Vagina (tissue), 2 donors: ENCODE measurements around the gene OARD1. TPM values are rescaled to one million over a fixed set of nuclear protein-coding genes. Genes with fewer than 3 reads are reported as not detected.

Experiments used
- DNase-seq, 2 donors: peaks; one replicate each; pipeline ENCODE4 v3.0.0-alpha.2; 2017; ENCODE audit errors: extremely low spot score in 2 of 2
- H3K27ac ChIP-seq: fragments of 200-600 bp; sonication (generic); one replicate; pipeline ENCODE4 v1.5.1; 2019
- H3K27me3 ChIP-seq: fragments of 200-600 bp; sonication (generic); one replicate; pipeline ENCODE4 v1.5.1; 2019
- H3K36me3 ChIP-seq, 2 donors: fragments of 200-600 bp; sonication (generic); one replicate each; pipeline ENCODE4 v1.5.1; 2017 to 2019
- H3K4me1 ChIP-seq: fragments of 200-600 bp; sonication (generic); one replicate; pipeline ENCODE4 v1.5.1; 2019
- H3K4me3 ChIP-seq, 2 donors: fragments of 200-600 bp; sonication (generic); 1 replicate in 1 of 2; 2 replicates in 1 of 2; pipeline ENCODE4 v1.5.1; 2016 to 2019
- H3K9me3 ChIP-seq: fragments of 200-600 bp; sonication (generic); one replicate; pipeline ENCODE4 v1.5.1; 2019
- POLR2A ChIP-seq, 2 donors: fragments of 450-650 bp; IDR thresholded peaks; one replicate each; pipeline ENCODE4 v1.6.1; 2017; ENCODE audit warnings: antibody characterized with exemption in 2 of 2, mild to moderate bottlenecking in 2 of 2, moderate library complexity in 2 of 2
- POLR2AphosphoS5 ChIP-seq, 2 donors: sonication (generic); formaldehyde crosslinking; IDR thresholded peaks; one replicate each; pipeline ENCODE4 v1.9.0; 2017; ENCODE audit warnings: antibody characterized with exemption in 2 of 2, mild to moderate bottlenecking in 2 of 2, low read depth in 1 of 2; ENCODE audit not compliant: insufficient read depth in 1 of 2
- intact Hi-C: fragments of 100-400 bp; cut with DNase I; formaldehyde crosslinking; loops from one replicate; pipeline ENCODE4 v1.15.1; 2023
- total RNA-seq: library from RNA; depleted of rRNA; stranded (reverse); fragments of >200 nt; gene quantifications from one replicate; pipeline ENCODE4 v1.2.3, GENCODE V29; 2016
- TF ChIP-seq, protein P1 (sequence below), 3 experiments: fragments of 450-650 bp in 2 of 3; fragments of 200-600 bp in 1 of 3; sonication (generic) in 1 of 3; IDR thresholded peaks; one replicate each; pipeline ENCODE4 v1.5.1; 2017 to 2019; ENCODE audit warnings: antibody characterized with exemption in 3 of 3, mild to moderate bottlenecking in 2 of 3, moderate library complexity in 2 of 3

OARD1 gene
- total RNA-seq, 1 donor from 2014 or later: 14.7 TPM

DNA sequence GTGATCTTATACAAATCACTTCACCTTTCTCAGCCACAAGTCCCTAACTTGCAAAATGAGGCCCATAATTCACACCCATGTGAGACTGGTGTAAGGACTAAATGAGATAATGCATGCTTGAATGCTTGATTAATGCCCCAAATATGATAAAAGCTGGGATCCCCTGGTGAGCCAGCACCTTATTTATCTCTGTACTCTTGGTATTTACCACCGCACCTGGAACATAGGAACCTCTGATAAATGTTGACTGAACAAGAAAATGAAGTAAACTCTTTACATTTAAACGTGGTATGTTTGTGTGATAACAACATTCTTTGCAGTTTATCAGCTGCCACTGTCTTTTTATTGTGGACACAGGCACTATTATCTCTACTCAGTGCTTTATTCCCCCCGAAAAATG is 21.6 kb downstream of the OARD1 start:
- no peaks in the 10 kb centered on the region for H3K36me3 ChIP-seq
- no peaks in the 10 kb centered on the region for H3K9me3 ChIP-seq
- no peak for DNase-seq
- no peaks in the 10 kb centered on the region for H3K4me1 ChIP-seq
- H3K27me3 ChIP-seq: no peaks in the 10 kb centered on the region
- TF ChIP-seq POLR2AphosphoS5 (IDR thresholded peaks at IDR 0.05; ENCODE audit: insufficient read depth in 1 of 2, low read depth in 1 of 2): no peak
- TF ChIP-seq POLR2A (IDR thresholded peaks at IDR 0.05): no peak
- TF ChIP-seq, protein P1, sequence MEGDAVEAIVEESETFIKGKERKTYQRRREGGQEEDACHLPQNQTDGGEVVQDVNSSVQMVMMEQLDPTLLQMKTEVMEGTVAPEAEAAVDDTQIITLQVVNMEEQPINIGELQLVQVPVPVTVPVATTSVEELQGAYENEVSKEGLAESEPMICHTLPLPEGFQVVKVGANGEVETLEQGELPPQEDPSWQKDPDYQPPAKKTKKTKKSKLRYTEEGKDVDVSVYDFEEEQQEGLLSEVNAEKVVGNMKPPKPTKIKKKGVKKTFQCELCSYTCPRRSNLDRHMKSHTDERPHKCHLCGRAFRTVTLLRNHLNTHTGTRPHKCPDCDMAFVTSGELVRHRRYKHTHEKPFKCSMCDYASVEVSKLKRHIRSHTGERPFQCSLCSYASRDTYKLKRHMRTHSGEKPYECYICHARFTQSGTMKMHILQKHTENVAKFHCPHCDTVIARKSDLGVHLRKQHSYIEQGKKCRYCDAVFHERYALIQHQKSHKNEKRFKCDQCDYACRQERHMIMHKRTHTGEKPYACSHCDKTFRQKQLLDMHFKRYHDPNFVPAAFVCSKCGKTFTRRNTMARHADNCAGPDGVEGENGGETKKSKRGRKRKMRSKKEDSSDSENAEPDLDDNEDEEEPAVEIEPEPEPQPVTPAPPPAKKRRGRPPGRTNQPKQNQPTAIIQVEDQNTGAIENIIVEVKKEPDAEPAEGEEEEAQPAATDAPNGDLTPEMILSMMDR (IDR thresholded peaks at IDR 0.05): no peak
- H3K4me3 ChIP-seq: no peak overlapping the region
- intact Hi-C loops: no loop called here
- H3K27ac ChIP-seq: no peak overlapping the region

DNA sequence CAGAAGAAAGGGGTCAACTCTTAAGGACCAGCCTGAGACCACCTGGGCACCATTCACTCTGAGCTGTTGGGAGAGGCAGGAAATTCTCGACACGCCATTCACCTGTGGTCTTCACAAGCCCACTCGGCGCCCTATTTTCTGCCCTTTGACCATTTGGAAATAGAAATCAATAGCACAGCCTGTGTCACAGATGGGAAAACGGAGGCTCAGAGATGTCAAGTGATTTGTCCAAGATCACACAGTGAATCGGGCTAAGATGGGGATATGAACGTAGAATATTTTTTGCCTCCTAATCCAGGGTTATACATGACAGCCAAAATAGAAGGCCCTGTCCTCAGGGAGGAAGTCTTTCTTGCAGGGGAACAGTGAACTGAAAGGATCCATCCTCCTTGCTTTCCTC is 22.2 kb downstream of the OARD1 start:
- Histone ChIP-seq H3K36me3 (no peaks in the 10 kb centered on the region), H3K4me1 (no peaks in the 10 kb centered on the region), H3K9me3 (no peaks in the 10 kb centered on the region), H3K27ac (no peak overlapping the region), H3K4me3 (no peak overlapping the region), H3K27me3 (no peaks in the 10 kb centered on the region)
- TF ChIP-seq, protein P1 (IDR thresholded peaks at IDR 0.05): no peak
- TF ChIP-seq POLR2AphosphoS5 (IDR thresholded peaks at IDR 0.05; ENCODE audit: insufficient read depth in 1 of 2, low read depth in 1 of 2) (no peak), POLR2A (IDR thresholded peaks at IDR 0.05) (no peak)
- no peak for DNase-seq
- intact Hi-C loops: no loop called here

DNA sequence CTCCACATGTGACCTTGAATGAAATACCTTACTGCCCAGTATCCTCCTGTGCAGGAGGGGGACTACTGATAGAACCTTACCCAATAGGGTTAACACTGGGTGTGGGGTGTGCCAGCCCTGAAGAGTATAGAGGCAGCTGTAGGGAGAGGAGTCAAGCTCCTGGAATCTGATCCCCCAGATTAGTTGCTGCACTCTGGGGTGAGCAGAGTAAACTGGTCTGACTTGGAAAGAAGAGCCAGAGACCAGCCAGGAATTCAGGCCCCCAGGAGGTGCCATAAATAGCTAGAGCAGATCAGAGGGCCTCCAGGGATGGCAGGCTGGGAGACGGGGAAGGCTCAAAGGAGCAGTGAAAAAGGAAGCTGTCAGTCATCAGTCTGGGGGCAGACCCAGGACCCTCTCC is 22.6 kb downstream of the OARD1 start:
- Histone ChIP-seq H3K27ac (no peak overlapping the region), H3K36me3 (no peaks in the 10 kb centered on the region), H3K9me3 (no peaks in the 10 kb centered on the region), H3K4me3 (no peak overlapping the region), H3K27me3 (no peaks in the 10 kb centered on the region), H3K4me1 (no peaks in the 10 kb centered on the region)
- intact Hi-C loops: no loop called here
- DNase-seq: no peak
- TF ChIP-seq POLR2AphosphoS5 (IDR thresholded peaks at IDR 0.05; ENCODE audit: insufficient read depth in 1 of 2, low read depth in 1 of 2): no peak
- TF ChIP-seq, protein P1 (IDR thresholded peaks at IDR 0.05): no peak
- TF ChIP-seq POLR2A (IDR thresholded peaks at IDR 0.05): no peak

DNA sequence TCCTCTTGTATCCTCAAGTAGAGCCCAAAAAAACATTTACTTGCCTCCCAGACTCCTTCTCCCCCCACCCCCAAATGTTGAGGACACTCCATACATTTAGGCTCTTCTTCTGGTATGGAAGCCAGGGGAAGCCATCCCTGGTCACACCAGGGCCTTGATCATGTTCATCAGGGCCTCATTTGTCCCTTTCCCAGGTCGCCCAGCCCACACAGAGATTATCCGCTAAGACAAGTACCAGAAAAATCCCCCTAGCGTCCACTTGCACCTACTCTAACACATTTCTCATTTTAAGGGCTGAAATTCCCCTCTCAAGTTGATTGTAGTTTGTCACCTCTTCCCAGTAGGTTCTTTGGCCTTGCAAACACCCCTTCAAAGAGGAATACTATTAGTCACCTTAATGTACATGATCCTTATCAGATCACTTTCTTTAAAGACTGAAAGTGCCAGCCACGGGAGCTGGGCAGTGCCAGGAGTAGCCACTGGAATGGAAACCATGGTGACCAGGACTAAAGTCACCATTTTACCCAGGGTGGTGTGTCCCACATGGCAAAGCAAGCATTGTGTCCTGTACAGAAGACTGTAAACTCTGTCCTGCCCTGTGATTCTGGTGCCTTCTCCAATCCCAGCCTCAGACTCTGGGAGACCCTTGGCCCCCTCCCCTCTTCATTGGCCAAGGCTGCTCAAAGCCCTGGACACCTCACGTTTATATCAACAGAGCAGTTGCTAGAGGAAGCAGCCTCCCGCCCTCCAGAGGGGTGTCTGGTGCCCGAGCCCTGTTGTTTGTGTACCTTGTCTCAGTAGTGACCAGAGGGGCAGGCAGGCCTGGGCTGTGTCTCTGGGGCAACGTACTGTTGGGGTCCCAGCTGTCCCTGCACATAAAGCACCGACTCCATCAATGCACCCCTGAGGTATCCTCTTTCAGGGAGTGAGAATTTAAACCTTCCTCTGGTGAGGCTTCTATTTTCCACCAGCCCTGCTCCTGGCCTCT is 24.1 kb downstream of the OARD1 start:
- intact Hi-C loops: no loop called here
- Histone ChIP-seq H3K36me3 (no peaks in the 10 kb centered on the region), H3K27me3 (no peaks in the 10 kb centered on the region), H3K4me1 (no peaks in the 10 kb centered on the region), H3K27ac (no peak overlapping the region), H3K4me3 (no peak overlapping the region), H3K9me3 (no peaks in the 10 kb centered on the region)
- TF ChIP-seq POLR2AphosphoS5 (IDR thresholded peaks at IDR 0.05; ENCODE audit: insufficient read depth in 1 of 2, low read depth in 1 of 2) (no peak), POLR2A (IDR thresholded peaks at IDR 0.05) (no peak)
- TF ChIP-seq, protein P1 (IDR thresholded peaks at IDR 0.05): no peak
- DNase-seq: no peak

DNA sequence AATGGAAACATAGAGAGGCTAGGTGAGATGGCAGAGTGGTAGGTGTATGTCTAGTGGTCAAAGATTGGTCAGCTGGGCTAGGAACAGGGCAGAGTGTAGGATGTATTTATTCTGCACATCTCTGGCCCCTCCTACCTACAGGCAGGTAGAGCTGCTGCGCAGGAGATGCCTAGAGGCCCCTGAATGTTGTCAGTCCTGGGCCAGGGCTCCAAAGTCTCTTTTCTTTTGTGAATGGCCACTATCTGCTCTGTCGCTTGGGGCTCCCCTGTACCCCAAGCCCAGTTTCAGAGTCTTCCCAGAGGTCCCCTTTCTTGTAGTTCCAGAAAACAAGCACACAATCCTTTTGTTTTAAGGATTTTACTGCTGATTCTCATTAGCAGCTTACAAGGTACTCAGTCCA is 24.9 kb downstream of the OARD1 start:
- Histone ChIP-seq H3K36me3 (no peaks in the 10 kb centered on the region), H3K27me3 (no peaks in the 10 kb centered on the region), H3K4me3 (no peak overlapping the region), H3K4me1 (no peaks in the 10 kb centered on the region), H3K9me3 (no peaks in the 10 kb centered on the region), H3K27ac (no peak overlapping the region)
- intact Hi-C loops: no loop called here
- no peak for DNase-seq
- TF ChIP-seq POLR2A (IDR thresholded peaks at IDR 0.05) (no peak), POLR2AphosphoS5 (IDR thresholded peaks at IDR 0.05; ENCODE audit: insufficient read depth in 1 of 2, low read depth in 1 of 2) (no peak)
- TF ChIP-seq, protein P1 (IDR thresholded peaks at IDR 0.05): no peak
